Gastrocnemius medialis (tissue), 4 donors: ENCODE measurements around the gene RAB44. TPM values are rescaled to one million over a fixed set of nuclear protein-coding genes. Genes with fewer than 3 reads are reported as not detected.

Source experiments
- ATAC-seq, 2 donors: fragments of 150-250 bp; one replicate each; pipeline ENCODE4 v1.9.1; 2016
- DNase-seq, 2 donors: peaks; one replicate each; pipeline ENCODE4 v3.0.0-alpha.2; 2019
- H3K27ac ChIP-seq, 4 donors: fragments of 200-600 bp; sonication (generic); 1 replicate in 1 of 4; 2 replicates in 3 of 4; pipeline ENCODE4 v1.5.1; 2016 to 2018; ENCODE audit warnings: mild to moderate bottlenecking in 2 of 4, moderate library complexity in 1 of 4
- H3K27me3 ChIP-seq, 3 donors: fragments of 200-600 bp; sonication (generic) in 2 of 3; 1 replicate in 1 of 3; 2 replicates in 2 of 3; pipeline versions ENCODE4 v1.5.1 to v1.6.0; 2016 to 2019; ENCODE audit warnings: mild to moderate bottlenecking in 1 of 3, moderate library complexity in 1 of 3
- H3K36me3 ChIP-seq, 2 donors: fragments of 200-600 bp; sonication (generic) in 1 of 2; one replicate each; pipeline ENCODE4 v1.5.1; 2017 to 2018
- H3K4me1 ChIP-seq, 2 donors: fragments of 200-600 bp; sonication (generic) in 1 of 2; one replicate each; pipeline ENCODE4 v1.5.1; 2016 to 2017; ENCODE audit warnings: mild to moderate bottlenecking in 2 of 2
- H3K4me3 ChIP-seq, 4 donors: fragments of 200-600 bp; sonication (generic) in 3 of 4; 1 replicate in 1 of 4; 2 replicates in 3 of 4; pipeline ENCODE4 v1.5.1; 2016 to 2019; ENCODE audit warnings: mild to moderate bottlenecking in 2 of 4
- H3K9me3 ChIP-seq, 3 donors: fragments of 200-600 bp; sonication (generic) in 2 of 3; 1 replicate in 1 of 3; 2 replicates in 2 of 3; pipeline ENCODE4 v1.5.1; 2016 to 2019
- POLR2A ChIP-seq, 2 donors: fragments of 450-650 bp; IDR thresholded peaks; one replicate each; pipeline ENCODE4 v1.6.1; 2017; ENCODE audit warnings: antibody characterized with exemption in 2 of 2, mild to moderate bottlenecking in 2 of 2, moderate library complexity in 2 of 2
- in situ Hi-C, 4 donors: fragments of 200-750 bp; cut with MboI; loops; one replicate each; pipeline versions ENCODE4 v1.15.0 to v1.8.0; 2017; ENCODE audit warnings: low sequenced_read_pairs in 4 of 4
- intact Hi-C: fragments of 100-400 bp; cut with DNase I; formaldehyde crosslinking; loops from one replicate; pipeline ENCODE4 v1.15.1; 2023; ENCODE audit warnings: low total_unique reads
- total RNA-seq, 4 donors: library from RNA; depleted of rRNA; stranded (reverse); fragments of >200 nt; gene quantifications; one replicate each; pipeline versions ENCODE4 v1.1.0 to v1.2.3, GENCODE V29; 2016
- TF ChIP-seq, protein P1 (sequence below), 5 experiments: fragments of 450-650 bp in 3 of 5; fragments of 200-600 bp in 2 of 5; sonication (generic) in 2 of 5; IDR thresholded peaks in 4 of 5; conservative IDR thresholded peaks in 1 of 5; 1 replicate in 4 of 5; 2 replicates in 1 of 5; pipeline ENCODE4 v1.5.1; 2016 to 2019; ENCODE audit warnings: antibody characterized with exemption in 5 of 5, mild to moderate bottlenecking in 3 of 5, moderate library complexity in 3 of 5

RAB44 gene
- total RNA-seq, 4 donors from 2014 or later = 0.09 TPM; not detected in 3

- no peak overlapping the region for H3K4me3 ChIP-seq
- peaks cover 22 to 49% of the 10 kb centered on the region in 2 donors for H3K36me3 ChIP-seq
- intact Hi-C loops (loop anchor here (5.0 kb wide), 3 partner anchors 168 to 957 kb away; no protein-coding TSS in a partner anchor), in situ Hi-C loops (loop anchor here (5.0 to 25.0 kb wide), 4 partner anchors 59 to 259 kb away; partner anchors contain the start of genes KCTD20 (in 1 of the 4) and PXT1 (in 1 of the 4))
- H3K9me3 ChIP-seq = no peaks in the 10 kb centered on the region
- peaks cover 19 to 28% of the 10 kb centered on the region in 2 donors for H3K4me1 ChIP-seq
- TF ChIP-seq, protein P1, sequence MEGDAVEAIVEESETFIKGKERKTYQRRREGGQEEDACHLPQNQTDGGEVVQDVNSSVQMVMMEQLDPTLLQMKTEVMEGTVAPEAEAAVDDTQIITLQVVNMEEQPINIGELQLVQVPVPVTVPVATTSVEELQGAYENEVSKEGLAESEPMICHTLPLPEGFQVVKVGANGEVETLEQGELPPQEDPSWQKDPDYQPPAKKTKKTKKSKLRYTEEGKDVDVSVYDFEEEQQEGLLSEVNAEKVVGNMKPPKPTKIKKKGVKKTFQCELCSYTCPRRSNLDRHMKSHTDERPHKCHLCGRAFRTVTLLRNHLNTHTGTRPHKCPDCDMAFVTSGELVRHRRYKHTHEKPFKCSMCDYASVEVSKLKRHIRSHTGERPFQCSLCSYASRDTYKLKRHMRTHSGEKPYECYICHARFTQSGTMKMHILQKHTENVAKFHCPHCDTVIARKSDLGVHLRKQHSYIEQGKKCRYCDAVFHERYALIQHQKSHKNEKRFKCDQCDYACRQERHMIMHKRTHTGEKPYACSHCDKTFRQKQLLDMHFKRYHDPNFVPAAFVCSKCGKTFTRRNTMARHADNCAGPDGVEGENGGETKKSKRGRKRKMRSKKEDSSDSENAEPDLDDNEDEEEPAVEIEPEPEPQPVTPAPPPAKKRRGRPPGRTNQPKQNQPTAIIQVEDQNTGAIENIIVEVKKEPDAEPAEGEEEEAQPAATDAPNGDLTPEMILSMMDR (IDR thresholded peaks at IDR 0.05 in 4 of 5, conservative IDR thresholded peaks at IDR 0.05 in 1 of 5) = no peak
- TF ChIP-seq POLR2A (IDR thresholded peaks at IDR 0.05) = no peak
- no peaks in the 10 kb centered on the region for H3K27me3 ChIP-seq
- H3K27ac ChIP-seq = peak overlapping the region in 3 of 4 donors; percentile 99 to 100 (median 100)
- ATAC-seq = no peak
- DNase-seq = no peak
Observed at GRCh38 chr6:36683656-36684446, 13.8 kb upstream of the RAB44 start.

DNA sequence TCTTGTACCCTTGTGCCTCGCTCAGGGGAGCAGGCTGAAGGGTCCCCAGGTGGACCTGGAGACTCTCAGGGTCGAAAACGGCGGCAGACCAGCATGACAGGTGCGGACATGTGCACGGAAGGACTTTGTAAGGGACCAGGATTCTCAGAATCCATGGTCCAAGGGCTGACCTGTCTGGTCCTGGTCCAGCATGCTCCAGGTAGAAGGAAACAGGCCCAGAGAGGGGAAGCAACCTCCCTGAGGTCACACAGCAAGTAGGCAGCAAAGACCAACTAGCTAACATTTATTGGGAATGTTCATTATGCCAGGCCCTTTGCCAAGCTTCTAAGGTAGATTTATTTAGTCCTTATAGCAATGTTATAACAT is 13.2 kb upstream of the RAB44 start:
- no peak overlapping the region for H3K4me3 ChIP-seq
- H3K4me1 ChIP-seq = peaks cover 19 to 28% of the 10 kb centered on the region in 2 donors
- no peaks in the 10 kb centered on the region for H3K9me3 ChIP-seq
- H3K36me3 ChIP-seq = peaks cover 22 to 49% of the 10 kb centered on the region in 2 donors
- intact Hi-C loops (loop anchor here (5.0 kb wide), 3 partner anchors 168 to 957 kb away; no protein-coding TSS in a partner anchor), in situ Hi-C loops (loop anchor here (5.0 to 25.0 kb wide), 4 partner anchors 60 to 260 kb away; partner anchors contain the start of genes KCTD20 (in 1 of the 4) and PXT1 (in 1 of the 4))
- DNase-seq = no peak
- TF ChIP-seq, protein P1 (IDR thresholded peaks at IDR 0.05 in 4 of 5, conservative IDR thresholded peaks at IDR 0.05 in 1 of 5) = no peak
- TF ChIP-seq POLR2A (IDR thresholded peaks at IDR 0.05) = no peak
- ATAC-seq = no peak
- H3K27me3 ChIP-seq = no peaks in the 10 kb centered on the region
- no peak overlapping the region for H3K27ac ChIP-seq

DNA sequence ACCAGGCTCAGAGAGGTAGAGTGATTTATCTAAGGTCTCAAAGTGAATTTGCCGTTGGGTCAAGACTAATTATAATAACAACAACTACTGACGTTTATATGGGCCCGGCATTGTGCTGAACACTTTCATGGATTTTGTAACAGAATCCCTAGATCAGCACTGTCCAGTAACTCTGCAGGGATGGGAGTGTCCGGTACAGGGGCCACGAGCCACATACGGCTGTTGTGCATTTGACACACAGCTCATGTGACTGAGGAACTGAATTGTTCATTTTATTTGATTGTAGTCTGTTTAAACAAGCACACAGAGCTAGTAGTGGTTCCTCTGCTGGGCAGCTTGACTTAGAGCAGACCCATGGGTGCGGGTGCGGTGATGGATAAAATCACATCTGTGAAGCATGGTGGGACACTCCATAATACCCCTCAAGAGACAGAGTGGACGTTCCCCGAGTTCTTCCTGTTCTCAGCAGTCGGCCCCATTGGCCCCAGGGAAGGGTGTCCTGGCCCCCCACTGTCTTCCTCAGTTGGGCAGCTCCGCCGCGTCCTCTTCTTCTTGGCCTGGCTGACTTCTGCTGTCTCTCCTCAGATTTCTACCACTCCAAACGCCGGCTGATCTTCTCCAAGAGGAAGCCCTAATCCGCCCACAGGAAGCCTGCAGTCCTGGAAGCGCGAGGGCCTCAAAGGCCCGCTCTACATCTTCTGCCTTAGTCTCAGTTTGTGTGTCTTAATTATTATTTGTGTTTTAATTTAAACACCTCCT is 12.3 kb upstream of the RAB44 start:
- H3K4me3 ChIP-seq = no peak overlapping the region
- peaks cover 19 to 28% of the 10 kb centered on the region in 2 donors for H3K4me1 ChIP-seq
- no peaks in the 10 kb centered on the region for H3K9me3 ChIP-seq
- H3K27me3 ChIP-seq = no peaks in the 10 kb centered on the region
- in situ Hi-C loops = loop anchor here in 3 of 4 donors (10.0 to 25.0 kb wide), 3 partner anchors 61 to 261 kb away; partner anchors contain the start of genes KCTD20 (in 1 of the 3) and PXT1 (in 1 of the 3)
- ATAC-seq = no peak
- DNase-seq = no peak
- H3K36me3 ChIP-seq = peaks cover 22 to 49% of the 10 kb centered on the region in 2 donors
- intact Hi-C loops = no loop called here
- TF ChIP-seq, protein P1 (IDR thresholded peaks at IDR 0.05 in 4 of 5, conservative IDR thresholded peaks at IDR 0.05 in 1 of 5) = no peak
- TF ChIP-seq POLR2A (IDR thresholded peaks at IDR 0.05) = no peak
- H3K27ac ChIP-seq = peak overlapping the region in 1 of 4 donors; percentile 26

- H3K4me1 ChIP-seq = peaks cover 12 to 23% of the 10 kb centered on the region in 2 donors
Observed at GRCh38 chr6:36685926-36686667, 11.5 kb upstream of the RAB44 start.

More at GRCh38 chr6:36685926-36686667, 11.5 kb upstream of the RAB44 start:
- DNase-seq (peak in 1 of 2 donors; percentile 45), ATAC-seq (no peak)
- no peak overlapping the region for H3K27ac ChIP-seq
- no peak for TF ChIP-seq POLR2A (IDR thresholded peaks at IDR 0.05)
- TF ChIP-seq, protein P1 (IDR thresholded peaks at IDR 0.05 in 4 of 5, conservative IDR thresholded peaks at IDR 0.05 in 1 of 5) = no peak
- H3K27me3 ChIP-seq = no peaks in the 10 kb centered on the region
- in situ Hi-C loops = loop anchor here in 3 of 4 donors (10.0 to 25.0 kb wide), 3 partner anchors 61 to 261 kb away; partner anchors contain the start of genes KCTD20 (in 1 of the 3) and PXT1 (in 1 of the 3)
- no peaks in the 10 kb centered on the region for H3K9me3 ChIP-seq
- H3K36me3 ChIP-seq = peaks cover 22 to 49% of the 10 kb centered on the region in 2 donors
- no peak overlapping the region for H3K4me3 ChIP-seq
- intact Hi-C loops = no loop called here
